ENCODE measurements around the gene PTPRG.

DNA sequence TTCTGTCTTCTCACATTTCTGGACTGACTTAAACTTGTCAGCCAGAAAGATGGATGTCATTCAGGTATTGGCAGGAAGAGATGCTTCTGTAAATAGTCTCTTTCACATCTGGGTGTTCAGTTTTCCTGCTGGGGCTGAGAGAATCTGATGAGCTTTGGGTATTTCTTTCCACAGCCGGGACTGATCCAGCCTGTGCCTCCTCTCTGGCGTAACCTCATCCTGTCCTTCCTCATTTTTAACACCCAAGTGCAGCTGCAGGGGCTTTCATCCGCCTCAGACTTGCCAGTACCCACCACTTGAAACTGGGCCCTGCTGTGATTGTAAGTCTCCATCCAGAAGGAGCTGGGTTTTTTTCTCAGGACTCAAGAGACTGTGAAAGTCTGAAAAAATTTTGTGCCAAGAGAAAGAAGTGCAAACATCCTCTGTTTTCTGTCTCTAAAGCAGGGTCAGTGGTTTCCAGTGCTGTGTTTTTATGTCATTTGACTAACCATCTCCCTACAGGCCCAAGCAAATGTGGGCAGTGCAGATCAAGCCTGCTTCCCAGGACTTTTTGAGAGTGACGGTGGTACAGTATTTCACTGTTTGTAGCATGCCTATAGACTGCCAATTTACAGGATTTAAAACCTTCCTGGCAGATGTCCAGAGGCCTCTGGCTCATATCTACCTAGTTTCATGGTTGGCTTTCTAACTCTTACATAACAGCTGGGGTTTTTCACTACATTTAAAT, 342.7 kb downstream of the PTPRG start:
- TF ChIP-seq EZH2phosphoT487 (IDR thresholded peaks at IDR 0.05; ENCODE audit: insufficient read depth, low read depth) (no peak), EZH2 (IDR thresholded peaks at IDR 0.05; ENCODE audit: insufficient read depth, poor library complexity, severe bottlenecking) (no peak)

All from GM23248 (cell line).